GM12878 (cell line): ENCODE data around the gene HDAC8. TPM values are rescaled to one million over a fixed set of nuclear protein-coding genes. Genes with fewer than 3 reads are reported as not detected.

ENCODE experiments used
- ATAC-seq: fragments of 200-7000 bp; cut with Tn5 transposase; 3 replicates; pipeline ENCODE4 v1.9.1; 2020; ENCODE audit warnings: mild to moderate bottlenecking, moderate library complexity
- BruUV-seq: library from RNA; stranded (reverse); fragments of 400-500 nt; replicated peaks from 2 replicates; lab custom pipeline; 2021; lab: Mats Ljungman, UMichigan
- CTCF ChIA-PET: fragments of 300-600 bp; sonication (Branson Sonifier 250); formaldehyde crosslinking; extraction: SDS; loops from one replicate; lab custom pipeline; 2021; ENCODE audit warnings: inconsistent platforms; lab: Yijun Ruan, JAX
- POLR2A ChIA-PET: fragments of 350-600 bp; formaldehyde crosslinking; extraction: SDS; loops from one replicate; lab custom pipeline; 2021; ENCODE audit warnings: inconsistent platforms; lab: Charles Lee
- RAD21 ChIA-PET: fragments of 300-600 bp; sonication (Branson Sonifier 250); formaldehyde crosslinking; loops from one replicate; lab custom pipeline; 2023; ENCODE audit warnings: antibody characterized with exemption; ENCODE audit not compliant: unreplicated experiment; lab: Charles Lee
- SMC1A ChIA-PET: fragments of 300-600 bp; sonication (Branson Sonifier 250); formaldehyde crosslinking; loops from one replicate; lab custom pipeline; 2023; ENCODE audit not compliant: unreplicated experiment, uncharacterized antibody; lab: Charles Lee
- DNase-seq: peaks from one replicate; pipeline ENCODE4 v3.0.0-alpha.2; 2011; ENCODE audit warnings: low read depth, low spot score
- FAIRE-seq: peaks from 3 replicates; lab custom pipeline; 2011; peaks lifted over from hg19 to GRCh38; lab: Jason Lieb, UNC
- H2AFZ ChIP-seq: 2 replicates; pipeline ENCODE4 v1.6.0; 2011; ENCODE audit warnings: low read depth, low read length, control low read depth; ENCODE audit not compliant: control insufficient read depth
- H3K27ac ChIP-seq: 2 replicates; pipeline ENCODE4 v1.5.1; 2011; ENCODE audit warnings: control low read depth; ENCODE audit not compliant: control insufficient read depth, insufficient read depth
- H3K27me3 ChIP-seq, 2 experiments: replicated peaks in 1 of 2; 2 replicates each; pipeline versions ENCODE4 v1.6.0 to v1.6.1; 2011; ENCODE audit warnings: low read length in 1 of 2; ENCODE audit not compliant: control insufficient read depth in 2 of 2, insufficient read depth in 2 of 2
- H3K36me3 ChIP-seq, 2 experiments: 2 replicates each; pipeline ENCODE4 v1.5.1; 2011; ENCODE audit warnings: low read length in 1 of 2; ENCODE audit not compliant: control insufficient read depth in 2 of 2, insufficient read depth in 2 of 2
- H3K4me1 ChIP-seq: 2 replicates; pipeline ENCODE4 v1.6.1; 2011; ENCODE audit warnings: mild to moderate bottlenecking, low read length, moderate library complexity, mixed read lengths; ENCODE audit not compliant: control insufficient read depth, insufficient read depth
- H3K4me2 ChIP-seq: 2 replicates; pipeline ENCODE4 v1.6.0; 2011; ENCODE audit warnings: control low read depth; ENCODE audit not compliant: control insufficient read depth, insufficient read depth
- H3K4me3 ChIP-seq: fragments of 200-600 bp; sonication (generic); 2 replicates; pipeline ENCODE4 v1.5.1; 2016
- H3K79me2 ChIP-seq: 2 replicates; pipeline ENCODE4 v1.6.0; 2011; ENCODE audit warnings: low read length; ENCODE audit not compliant: control insufficient read depth, insufficient read depth
- H3K9ac ChIP-seq: 2 replicates; pipeline ENCODE4 v1.8.0; 2011; ENCODE audit warnings: low read length, control low read depth, mixed read lengths; ENCODE audit not compliant: control insufficient read depth, insufficient read depth
- H3K9me3 ChIP-seq: replicated peaks from 3 replicates; pipeline ENCODE4 v1.5.1; 2011; ENCODE audit warnings: mild to moderate bottlenecking, low read length; ENCODE audit not compliant: control insufficient read depth, insufficient read depth
- H4K20me1 ChIP-seq: 2 replicates; pipeline ENCODE4 v1.6.0; 2011; ENCODE audit not compliant: control insufficient read depth, insufficient read depth
- BRCA1 ChIP-seq: IDR thresholded peaks from 2 replicates; pipeline ENCODE4 v1.6.1; 2011; ENCODE audit warnings: low read depth, low read length, improper control_type of control experiment
- EP300 ChIP-seq, 2 experiments: fragments of 150-350 bp in 1 of 2; IDR thresholded peaks; 2 replicates each; pipeline ENCODE4 v1.6.1; 2011 to 2012; ENCODE audit warnings: low read depth in 2 of 2, low read length in 2 of 2, borderline replicate concordance in 1 of 2, improper control_type of control experiment in 1 of 2, inconsistent platforms in 1 of 2; ENCODE audit not compliant: control insufficient read depth in 1 of 2
- IKZF1 ChIP-seq: fragments of 450-650 bp; conservative IDR thresholded peaks from 2 replicates; pipeline ENCODE4 v1.6.1; 2017; ENCODE audit warnings: antibody characterized with exemption, mild to moderate bottlenecking
- KAT2A ChIP-seq: conservative IDR thresholded peaks from 2 replicates; pipeline ENCODE4 v1.6.1; 2011; ENCODE audit warnings: low read depth, low read length; ENCODE audit not compliant: control insufficient read depth
- MXI1 ChIP-seq: fragments of 150-350 bp; IDR thresholded peaks from 2 replicates; pipeline ENCODE4 v1.6.1; 2011; ENCODE audit warnings: low read depth, mild to moderate bottlenecking, inconsistent platforms, low read length, improper control_type of control experiment
- NR2C1 ChIP-seq: fragments of 450-650 bp; IDR thresholded peaks from 2 replicates; pipeline ENCODE4 v1.6.1; 2017; ENCODE audit warnings: antibody characterized with exemption, mild to moderate bottlenecking, moderate library complexity
- POLR2AphosphoS2 ChIP-seq: IDR thresholded peaks from 2 replicates; pipeline ENCODE4 v1.6.1; 2011; ENCODE audit warnings: low read depth, mild to moderate bottlenecking, low read length, improper control_type of control experiment, moderate library complexity
- POLR2AphosphoS5 ChIP-seq: IDR thresholded peaks from 2 replicates; pipeline ENCODE4 v1.6.1; 2011; ENCODE audit warnings: mild to moderate bottlenecking, low read length, inconsistent platforms
- RB1 ChIP-seq: fragments of 450-650 bp; formaldehyde crosslinking; IDR thresholded peaks from 2 replicates; pipeline ENCODE4 v1.6.1; 2017; ENCODE audit warnings: mild to moderate bottlenecking, borderline replicate concordance
- SREBF2 ChIP-seq: IDR thresholded peaks from 2 replicates; pipeline ENCODE4 v1.6.1; 2012; ENCODE audit warnings: mild to moderate bottlenecking, low read length
- ZNF24 ChIP-seq: fragments of 450-650 bp; IDR thresholded peaks from 2 replicates; pipeline ENCODE4 v1.6.1; 2017; ENCODE audit warnings: antibody characterized with exemption, mild to moderate bottlenecking
- WGBS: methylation state at CpG from one replicate; pipeline ENCODE4 v1.1.6; 2016; ENCODE audit warnings: low lambda C conversion rate; ENCODE audit not compliant: insufficient replicate concordance, insufficient coverage; ENCODE audit errors: missing lambda C conversion rate; 5-methylcytosine and 5-hydroxymethylcytosine counted together
- in situ Hi-C: fragments of 300-500 bp; cut with MboI; formaldehyde crosslinking; loops from 9 replicates; pipeline ENCODE4 v1.14.3; 2018; ENCODE audit warnings: mixed read lengths
- intact Hi-C: fragments of 100-400 bp; cut with micrococcal nuclease; formaldehyde crosslinking; loops from one replicate; pipeline ENCODE4 v1.14.2; 2022; ENCODE audit not compliant: unreplicated experiment
- polyA plus RNA-seq, 11 experiments: library from polyadenylated mRNA; depleted of rRNA in 4 of 11; unstranded in 6 of 11; stranded (reverse) in 5 of 11; fragments of >200 nt; fragmentation: Nextera tagmentation in 4 of 11; fragmentation: Illumina TruSeq in 1 of 11; extraction: Ambion mirVana in 4 of 11; extraction: Trizol in 1 of 11; gene quantifications; 1 replicate in 1 of 11; 2 replicates in 10 of 11; pipeline versions ENCODE4 v1.2.1 to v1.2.3, GENCODE V29; 2011 to 2016; ENCODE audit warnings: inconsistent platforms in 2 of 11, missing spikeins in 2 of 11, low read depth in 1 of 11
- total RNA-seq, 4 experiments: library from RNA; depleted of rRNA in 3 of 4; stranded (reverse); fragments of >200 nt in 3 of 4; fragmentation: Illumina TruSeq in 1 of 4; extraction: Trizol in 1 of 4; gene quantifications; 2 replicates each; pipeline versions ENCODE4 v1.2.1 to v1.2.3, GENCODE V29; 2013 to 2021
- TF ChIP-seq, protein P1 (sequence below): fragments of 450-650 bp; IDR thresholded peaks from 2 replicates; pipeline ENCODE4 v1.6.1; 2018; ENCODE audit warnings: borderline replicate concordance, mild to moderate bottlenecking; ENCODE audit not compliant: partially characterized antibody
- TF ChIP-seq, protein P2 (sequence below): fragments of 450-650 bp; IDR thresholded peaks from 2 replicates; pipeline ENCODE4 v1.6.1; 2017; ENCODE audit warnings: mild to moderate bottlenecking, moderate library complexity
- TF ChIP-seq, protein P3 (sequence below): fragments of 450-650 bp; IDR thresholded peaks from 2 replicates; pipeline ENCODE4 v1.6.1; 2016; ENCODE audit warnings: mild to moderate bottlenecking

HDAC8 gene
- total and polyA plus RNA-seq, 10 of the 15 experiments (the other 5 are each of a cell fraction or from before 2014, with no cell fraction given), result 18.1 to 34.7 (median 29.1) TPM

DNA sequence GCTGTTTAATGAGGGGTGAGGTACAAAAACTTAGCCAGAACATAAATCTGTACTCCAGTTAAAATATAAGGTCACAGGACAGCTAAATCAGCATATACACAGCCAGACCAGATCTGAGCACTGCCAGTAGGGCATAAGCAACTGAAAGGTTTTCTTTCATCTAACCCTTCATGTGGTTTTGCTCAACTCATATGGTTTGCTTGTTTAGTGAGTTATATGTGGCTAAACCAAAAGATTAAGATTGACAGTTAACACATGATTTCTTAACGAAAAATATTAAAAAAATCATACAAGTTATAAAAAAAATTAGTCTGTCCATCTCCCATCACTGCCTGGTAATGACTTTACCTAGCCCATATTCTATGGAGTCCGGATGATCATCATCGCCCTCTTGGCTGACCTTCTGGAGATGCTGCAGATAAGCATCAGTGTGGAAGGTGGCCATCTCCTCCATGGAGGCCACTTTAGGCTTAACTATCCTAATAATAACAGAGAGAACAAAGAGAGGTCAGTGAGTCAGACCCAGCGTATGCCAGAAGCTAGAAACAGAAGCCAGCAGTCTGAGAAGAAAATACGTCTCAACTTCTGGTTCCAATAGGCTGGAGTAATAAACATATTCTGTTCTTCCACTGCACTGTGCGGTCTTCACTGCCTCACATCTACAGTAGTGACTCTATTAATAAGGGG lies 4.1 kb downstream of the HDAC8 start (continued):
- no peak for TF ChIP-seq MXI1
- TF ChIP-seq, all 136 proteins: peak for 0

DNA sequence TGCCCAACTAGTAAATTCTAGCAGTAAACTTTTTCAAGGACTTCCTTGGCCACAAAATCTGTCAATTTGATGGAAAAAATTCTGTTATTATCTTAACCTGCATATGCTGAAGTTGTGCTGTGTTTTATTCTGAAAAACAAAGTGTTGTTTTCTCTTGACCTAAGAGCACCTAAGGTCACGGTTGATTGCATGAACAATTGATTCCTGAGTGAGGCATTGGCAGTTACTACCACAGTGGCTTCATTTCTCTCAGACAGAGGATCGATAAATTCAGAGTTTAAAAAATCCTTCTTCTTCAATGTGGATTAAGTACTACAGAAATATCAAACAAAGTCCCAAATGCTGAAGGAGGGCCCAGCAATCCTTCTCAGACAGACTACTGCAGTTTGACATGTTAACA lies 6.2 kb downstream of the HDAC8 start:
- in situ Hi-C loops (no loop called here), intact Hi-C loops (no loop called here)
- Histone ChIP-seq H3K9ac (no peak overlapping the region), H4K20me1 (no peaks in the 10 kb centered on the region), H3K9me3 (no peaks in the 10 kb centered on the region; the same call in 2 of the 3 replicates), H3K4me2 (no peak overlapping the region), H3K27ac (no peak overlapping the region), H2AFZ (no peak overlapping the region), H3K4me1 (no peaks in the 10 kb centered on the region), H3K4me3 (no peak overlapping the region), H3K27me3 (no peaks in the 10 kb centered on the region), H3K36me3 (no peaks in the 10 kb centered on the region; a peak in 2 of 4 replicates), H3K79me2 (no peaks in the 10 kb centered on the region)
- WGBS, result 51% methylated on average over 2 of the region's 2 CpGs
- RAD21 ChIA-PET, result no interaction called here
- FAIRE-seq (no peak), DNase-seq (no peak), ATAC-seq (no peak)
- BruUV-seq, result no TSS peak
- POLR2A ChIA-PET, result no interaction called here
- SMC1A ChIA-PET, result no interaction called here
- CTCF ChIA-PET, result no interaction called here
- TF ChIP-seq, protein P1, sequence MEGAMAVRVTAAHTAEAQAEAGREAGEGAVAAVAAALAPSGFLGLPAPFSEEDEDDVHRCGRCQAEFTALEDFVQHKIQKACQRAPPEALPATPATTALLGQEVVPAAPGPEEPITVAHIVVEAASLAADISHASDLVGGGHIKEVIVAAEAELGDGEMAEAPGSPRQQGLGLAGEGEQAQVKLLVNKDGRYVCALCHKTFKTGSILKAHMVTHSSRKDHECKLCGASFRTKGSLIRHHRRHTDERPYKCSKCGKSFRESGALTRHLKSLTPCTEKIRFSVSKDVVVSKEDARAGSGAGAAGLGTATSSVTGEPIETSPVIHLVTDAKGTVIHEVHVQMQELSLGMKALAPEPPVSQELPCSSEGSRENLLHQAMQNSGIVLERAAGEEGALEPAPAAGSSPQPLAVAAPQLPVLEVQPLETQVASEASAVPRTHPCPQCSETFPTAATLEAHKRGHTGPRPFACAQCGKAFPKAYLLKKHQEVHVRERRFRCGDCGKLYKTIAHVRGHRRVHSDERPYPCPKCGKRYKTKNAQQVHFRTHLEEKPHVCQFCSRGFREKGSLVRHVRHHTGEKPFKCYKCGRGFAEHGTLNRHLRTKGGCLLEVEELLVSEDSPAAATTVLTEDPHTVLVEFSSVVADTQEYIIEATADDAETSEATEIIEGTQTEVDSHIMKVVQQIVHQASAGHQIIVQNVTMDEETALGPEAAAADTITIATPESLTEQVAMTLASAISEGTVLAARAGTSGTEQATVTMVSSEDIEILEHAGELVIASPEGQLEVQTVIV, result no peak
- TF ChIP-seq RB1 (no peak), EP300 (IDR thresholded peaks at IDR 0.05; ENCODE audit: borderline replicate concordance in 1 of 2, control insufficient read depth in 1 of 2, low read depth in 2 of 2, low read length in 2 of 2) (no peak), IKZF1 (no peak), NR2C1 (no peak), POLR2AphosphoS5 (no peak), KAT2A (no peak), POLR2AphosphoS2 (no peak), BRCA1 (no peak), ZNF24 (no peak), SREBF2 (no peak)
- TF ChIP-seq, protein P2, sequence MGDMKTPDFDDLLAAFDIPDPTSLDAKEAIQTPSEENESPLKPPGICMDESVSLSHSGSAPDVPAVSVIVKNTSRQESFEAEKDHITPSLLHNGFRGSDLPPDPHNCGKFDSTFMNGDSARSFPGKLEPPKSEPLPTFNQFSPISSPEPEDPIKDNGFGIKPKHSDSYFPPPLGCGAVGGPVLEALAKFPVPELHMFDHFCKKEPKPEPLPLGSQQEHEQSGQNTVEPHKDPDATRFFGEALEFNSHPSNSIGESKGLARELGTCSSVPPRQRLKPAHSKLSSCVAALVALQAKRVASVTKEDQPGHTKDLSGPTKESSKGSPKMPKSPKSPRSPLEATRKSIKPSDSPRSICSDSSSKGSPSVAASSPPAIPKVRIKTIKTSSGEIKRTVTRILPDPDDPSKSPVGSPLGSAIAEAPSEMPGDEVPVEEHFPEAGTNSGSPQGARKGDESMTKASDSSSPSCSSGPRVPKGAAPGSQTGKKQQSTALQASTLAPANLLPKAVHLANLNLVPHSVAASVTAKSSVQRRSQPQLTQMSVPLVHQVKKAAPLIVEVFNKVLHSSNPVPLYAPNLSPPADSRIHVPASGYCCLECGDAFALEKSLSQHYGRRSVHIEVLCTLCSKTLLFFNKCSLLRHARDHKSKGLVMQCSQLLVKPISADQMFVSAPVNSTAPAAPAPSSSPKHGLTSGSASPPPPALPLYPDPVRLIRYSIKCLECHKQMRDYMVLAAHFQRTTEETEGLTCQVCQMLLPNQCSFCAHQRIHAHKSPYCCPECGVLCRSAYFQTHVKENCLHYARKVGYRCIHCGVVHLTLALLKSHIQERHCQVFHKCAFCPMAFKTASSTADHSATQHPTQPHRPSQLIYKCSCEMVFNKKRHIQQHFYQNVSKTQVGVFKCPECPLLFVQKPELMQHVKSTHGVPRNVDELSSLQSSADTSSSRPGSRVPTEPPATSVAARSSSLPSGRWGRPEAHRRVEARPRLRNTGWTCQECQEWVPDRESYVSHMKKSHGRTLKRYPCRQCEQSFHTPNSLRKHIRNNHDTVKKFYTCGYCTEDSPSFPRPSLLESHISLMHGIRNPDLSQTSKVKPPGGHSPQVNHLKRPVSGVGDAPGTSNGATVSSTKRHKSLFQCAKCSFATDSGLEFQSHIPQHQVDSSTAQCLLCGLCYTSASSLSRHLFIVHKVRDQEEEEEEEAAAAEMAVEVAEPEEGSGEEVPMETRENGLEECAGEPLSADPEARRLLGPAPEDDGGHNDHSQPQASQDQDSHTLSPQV, result no peak
- TF ChIP-seq, protein P3, sequence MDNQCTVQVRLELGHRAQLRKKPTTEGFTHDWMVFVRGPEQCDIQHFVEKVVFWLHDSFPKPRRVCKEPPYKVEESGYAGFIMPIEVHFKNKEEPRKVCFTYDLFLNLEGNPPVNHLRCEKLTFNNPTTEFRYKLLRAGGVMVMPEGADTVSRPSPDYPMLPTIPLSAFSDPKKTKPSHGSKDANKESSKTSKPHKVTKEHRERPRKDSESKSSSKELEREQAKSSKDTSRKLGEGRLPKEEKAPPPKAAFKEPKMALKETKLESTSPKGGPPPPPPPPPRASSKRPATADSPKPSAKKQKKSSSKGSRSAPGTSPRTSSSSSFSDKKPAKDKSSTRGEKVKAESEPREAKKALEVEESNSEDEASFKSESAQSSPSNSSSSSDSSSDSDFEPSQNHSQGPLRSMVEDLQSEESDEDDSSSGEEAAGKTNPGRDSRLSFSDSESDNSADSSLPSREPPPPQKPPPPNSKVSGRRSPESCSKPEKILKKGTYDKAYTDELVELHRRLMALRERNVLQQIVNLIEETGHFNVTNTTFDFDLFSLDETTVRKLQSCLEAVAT, result no peak
